Left renal cortex interstitium (tissue), 4 donors: ENCODE results near the gene STARD9. TPM values are rescaled to one million over a fixed set of nuclear protein-coding genes. Genes with fewer than 3 reads are reported as not detected.
"Not testable (repeated sequence)": the region's sequence is repeated elsewhere in the genome, so short reads cannot be mapped to it uniquely, and the experiment has no call there.

ENCODE experiments used
- DNase-seq, 4 donors: peaks; one replicate each; pipeline ENCODE4 v3.0.0-alpha.2; 2013; ENCODE audit warnings: low read depth in 4 of 4, low spot score in 2 of 4, missing footprints in 1 of 4
- polyA plus RNA-seq, 4 donors: library from polyadenylated mRNA; unstranded; fragments of 120-200 nt; gene quantifications; one replicate each; pipeline ENCODE4 v1.2.1, GENCODE V29; 2013; ENCODE audit not compliant: insufficient read length in 4 of 4

STARD9 gene
- polyA plus RNA-seq, result 10 to 100 TPM in 2 of 4 donors, 1 to 10 TPM in 2; 6.7 to 15.3 (median 11.2) TPM

GRCh38 chr15:42575188-42576039 is at the start of gene STARD9:
Gene STARD9 (plus strand): TSS chr15:42575606. CDS start chr15:42575716, 110 bp downstream.
- peak; percentile 78 to 96 (median 92) for DNase-seq

GRCh38 chr15:42528970-42529369 is 46.4 kb upstream of the STARD9 start:
- DNase-seq, result no peak

DNA sequence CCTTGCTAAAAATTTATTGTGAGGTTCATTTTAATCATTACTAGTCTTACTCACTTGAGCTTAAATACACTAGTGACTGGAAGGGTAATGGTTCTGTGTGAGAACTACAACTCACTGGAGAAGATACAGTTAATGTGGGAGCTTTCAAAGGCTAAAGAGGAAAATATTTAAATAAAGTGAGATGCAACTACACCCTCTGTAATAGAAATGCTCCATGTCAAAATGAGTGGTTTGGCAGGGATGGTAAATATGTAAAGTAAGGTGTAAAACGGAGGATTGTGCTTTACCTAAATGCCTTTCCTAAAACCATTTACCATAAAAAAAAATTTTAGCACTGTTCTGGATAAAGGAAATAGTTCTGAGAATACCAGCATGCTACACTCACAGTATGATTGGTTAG is 42.2 kb upstream of the STARD9 start:
- no peak for DNase-seq

GRCh38 chr15:42544853-42545629 is 30.4 kb upstream of the STARD9 start:
- no peak for DNase-seq

DNA sequence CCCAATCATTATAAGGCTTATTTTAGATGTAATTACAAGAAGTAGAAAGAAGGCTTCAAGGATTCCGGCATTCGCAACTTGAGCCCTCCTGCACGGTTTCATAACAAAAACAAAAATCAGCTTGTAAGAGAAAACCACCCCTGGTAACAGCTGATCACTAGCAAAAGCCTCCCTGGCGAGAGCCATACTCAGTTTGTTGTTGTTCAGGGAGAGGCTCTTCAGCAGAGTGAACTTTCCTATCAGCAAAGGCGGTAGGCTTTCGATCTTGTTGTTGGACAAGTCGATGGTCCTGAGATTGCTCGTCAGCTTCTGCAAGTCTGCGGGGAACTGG is 27.5 kb upstream of the STARD9 start:
- no peak for DNase-seq

GRCh38 chr15:42548249-42549031 is 27.0 kb upstream of the STARD9 start, which contains the start of the genes HAUS2 and LRRC57:
Gene HAUS2 (plus strand): TSS chr15:42548838. CDS start chr15:42548873, 35 bp downstream.
Gene LRRC57 (minus strand): TSS chr15:42548793. CDS start chr15:42548434, 359 bp downstream.
- DNase-seq, result peak; percentile 75 to 89 (median 81)

DNA sequence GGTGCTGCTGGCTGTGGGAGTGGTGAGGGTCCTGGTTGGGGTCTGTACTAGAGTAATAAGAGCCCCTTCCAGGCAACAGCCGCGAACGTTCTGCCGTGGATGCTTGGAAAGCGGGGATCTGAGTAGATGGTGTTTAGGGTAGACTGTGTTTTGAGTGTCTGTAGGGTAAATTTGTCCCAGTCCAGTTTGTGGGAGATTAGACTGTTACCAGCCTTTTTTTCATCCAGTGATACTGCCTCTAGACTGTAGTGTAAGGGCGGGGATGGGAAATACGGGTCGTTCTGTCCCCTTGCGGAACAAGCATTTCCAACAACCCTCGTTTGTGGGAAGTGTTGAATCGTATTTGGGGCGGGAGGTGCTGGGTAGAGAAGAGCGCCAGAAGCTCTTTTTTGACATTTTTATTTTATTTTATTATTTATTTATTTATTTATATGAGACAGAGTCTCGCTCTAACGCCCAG is 26.3 kb upstream of the STARD9 start:
- peak in 1 of 4 donors; percentile 37 for DNase-seq

- no peak for DNase-seq
These were observed 25.5 kb upstream of the STARD9 start for GRCh38 chr15:42549741-42550392.

- no peak for DNase-seq
These were observed 21.9 kb upstream of the STARD9 start for GRCh38 chr15:42553554-42553953.

DNA sequence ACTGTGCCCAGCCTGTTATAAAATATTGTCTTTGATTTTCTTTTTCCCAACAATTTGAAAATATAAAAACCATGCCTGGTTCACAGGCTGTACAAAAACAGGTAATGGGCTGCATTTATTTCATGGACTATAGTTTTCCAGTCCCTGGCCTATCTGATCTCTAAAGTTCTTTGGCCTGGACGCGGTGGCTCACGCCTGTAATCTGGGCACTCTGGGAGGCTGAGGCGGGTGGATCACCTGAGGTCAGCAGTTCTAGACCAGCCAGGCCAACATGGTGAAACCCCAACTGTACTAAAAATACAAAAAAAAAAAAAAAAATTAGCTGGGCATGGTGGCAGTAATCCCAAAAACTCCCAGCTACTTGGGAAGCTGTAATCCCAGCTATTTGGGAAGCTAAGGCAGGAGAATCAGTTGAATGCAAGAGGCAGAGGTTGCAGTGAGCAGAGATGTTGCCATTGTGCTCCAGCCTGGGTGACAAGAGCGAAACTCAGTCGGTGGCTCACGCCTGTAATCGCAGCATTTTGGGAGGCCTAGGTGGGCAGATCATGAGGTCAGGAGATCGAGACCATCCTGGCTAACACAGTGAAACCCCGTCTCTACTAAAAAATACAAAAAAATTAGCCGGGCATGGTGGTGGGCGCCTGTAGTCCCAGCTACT is 18.7 kb upstream of the STARD9 start:
- DNase-seq, result not testable (repeated sequence)

- no peak for DNase-seq
These were observed 16.7 kb upstream of the STARD9 start for GRCh38 chr15:42558739-42559138.

GRCh38 chr15:42576040-42576594 is 711 bp downstream of the STARD9 start:
- no peak for DNase-seq

GRCh38 chr15:42576776-42577175 is 1.4 kb downstream of the STARD9 start:
- no peak for DNase-seq

DNA sequence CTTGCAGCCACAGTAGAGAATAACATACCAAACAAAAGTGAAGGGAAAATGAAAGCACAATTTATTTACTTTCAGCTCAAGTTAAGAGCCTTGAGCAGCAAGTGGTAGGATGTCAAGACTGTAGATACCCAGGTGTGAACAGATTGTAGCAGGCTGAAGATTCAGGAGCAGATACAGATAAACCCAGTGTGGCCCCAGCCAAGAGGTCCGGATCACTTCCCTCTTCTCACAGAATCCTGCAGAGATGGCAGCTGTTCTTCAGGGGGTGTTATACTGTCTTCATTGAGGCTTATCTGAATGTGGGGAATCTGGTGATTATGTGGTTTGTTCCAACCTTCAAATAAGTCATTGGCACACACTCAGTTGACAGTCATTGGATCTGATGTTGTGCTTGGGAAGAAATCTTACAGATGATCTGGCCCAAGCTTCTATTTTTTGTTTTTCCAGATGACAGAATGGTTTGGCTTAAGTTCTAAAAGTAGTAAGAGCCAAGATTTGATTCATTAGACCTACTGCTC is 2.2 kb downstream of the STARD9 start:
- no peak for DNase-seq

- no peak for DNase-seq
These were observed 3.7 kb downstream of the STARD9 start for GRCh38 chr15:42578984-42579537.

GRCh38 chr15:42581272-42581730 is 5.9 kb downstream of the STARD9 start:
- DNase-seq, result peak in 2 of 4 donors; percentile 71 to 78

DNA sequence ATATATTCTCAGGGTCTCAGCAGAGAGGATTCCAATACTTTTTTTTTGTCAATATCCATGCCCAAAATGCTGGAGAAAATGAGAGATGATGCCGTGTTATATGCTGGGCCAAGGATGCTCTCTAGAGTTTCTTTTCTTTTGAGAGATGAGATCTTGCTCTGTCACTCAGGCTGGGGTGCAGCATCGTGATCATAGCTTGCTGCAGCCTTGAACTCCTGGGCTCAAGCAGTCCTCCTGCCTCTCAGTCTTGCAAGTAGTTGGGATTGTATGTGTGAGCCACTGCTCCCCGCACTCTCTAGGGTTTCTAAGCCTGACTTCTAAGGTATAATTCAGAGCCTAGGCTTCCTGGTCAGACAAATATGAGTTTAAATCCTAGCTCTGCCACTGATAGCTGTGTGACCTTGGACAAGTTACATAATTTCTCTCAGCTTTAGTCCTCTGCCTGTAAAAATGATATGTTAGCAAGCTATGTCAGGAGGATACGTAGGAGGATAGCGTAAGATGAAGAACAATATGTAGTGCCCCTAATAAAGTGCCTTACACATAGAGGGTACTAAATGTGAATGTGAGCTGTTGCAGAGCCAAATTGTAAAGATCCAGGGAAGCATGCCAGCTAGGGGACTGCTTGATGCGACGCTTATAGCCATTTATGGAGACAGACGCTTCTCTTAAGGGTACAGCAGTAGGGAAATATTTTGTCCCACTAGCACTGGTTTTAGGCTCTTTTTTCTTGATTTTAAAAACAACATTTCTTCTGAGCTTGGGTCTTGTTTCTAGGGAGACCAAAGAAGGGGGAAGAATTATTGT is 7.4 kb downstream of the STARD9 start:
- DNase-seq, result no peak
